CD4-positive, alpha-beta T cell treated with Interleukin-15 for 1 hour (primary cell): ENCODE results near the gene FZD4.
"Not testable (repeated sequence)": the region's sequence is repeated elsewhere in the genome, so short reads cannot be mapped to it uniquely, and the experiment has no call there.

ENCODE experiments used
- DNase-seq: peaks from one replicate; pipeline ENCODE4 v3.0.0-alpha.2; 2020

FZD4 gene

GRCh38 chr11:86955361-86956120, at the start of gene FZD4:
Gene FZD4, minus strand, starts transcription at chr11:86955395. Its CDS starts 310 bp downstream, at chr11:86955085.
- peak; percentile 41 for DNase-seq

- DNase-seq: not testable (repeated sequence)
Measured at GRCh38 chr11:87004281-87004680, 49.1 kb upstream of the FZD4 start.

- DNase-seq: no peak
Measured at GRCh38 chr11:87002918-87003317, 47.7 kb upstream of the FZD4 start.

- no peak for DNase-seq
Measured at GRCh38 chr11:86999859-87000753, 44.9 kb upstream of the FZD4 start.

GRCh38 chr11:86999388-86999787, 44.2 kb upstream of the FZD4 start:
- no peak for DNase-seq

GRCh38 chr11:86996953-86997570, 41.9 kb upstream of the FZD4 start:
- no peak for DNase-seq

GRCh38 chr11:86993031-86993430, 37.8 kb upstream of the FZD4 start:
- DNase-seq: no peak

GRCh38 chr11:86992340-86992739, 37.1 kb upstream of the FZD4 start:
- not testable (repeated sequence) for DNase-seq

GRCh38 chr11:86991341-86991740, 36.1 kb upstream of the FZD4 start:
- no peak for DNase-seq

- DNase-seq: no peak
Measured at GRCh38 chr11:86990515-86990914, 35.3 kb upstream of the FZD4 start.

GRCh38 chr11:86990031-86990430, 34.8 kb upstream of the FZD4 start:
- DNase-seq: no peak

- no peak for DNase-seq
Measured at GRCh38 chr11:86988351-86988881, 33.2 kb upstream of the FZD4 start.

GRCh38 chr11:86987679-86988078, 32.5 kb upstream of the FZD4 start:
- no peak for DNase-seq

GRCh38 chr11:86984701-86985100, 29.5 kb upstream of the FZD4 start:
- DNase-seq: no peak

GRCh38 chr11:86983021-86983488, 27.9 kb upstream of the FZD4 start:
- DNase-seq: no peak

- no peak for DNase-seq
Measured at GRCh38 chr11:86981777-86982540, 26.8 kb upstream of the FZD4 start.

- no peak for DNase-seq
Measured at GRCh38 chr11:86980086-86980796, 25.0 kb upstream of the FZD4 start.

GRCh38 chr11:86978756-86979608, 23.8 kb upstream of the FZD4 start:
- no peak for DNase-seq

- no peak for DNase-seq
Measured at GRCh38 chr11:86978247-86978646, 23.1 kb upstream of the FZD4 start.

GRCh38 chr11:86977441-86978050, 22.4 kb upstream of the FZD4 start:
- DNase-seq: no peak
